ENCODE data around the gene TRAK1. TPM values are rescaled to one million over a fixed set of nuclear protein-coding genes. Genes with fewer than 3 reads are reported as not detected.

The TRAK1 gene
- total RNA-seq, 2 experiments from 2014 or later = 62.5 to 88.3 TPM

GRCh38 chr3:42216302-42216701 is 125.1 kb downstream of the TRAK1 start:
- Histone ChIP-seq H3K27ac (ENCODE audit: low read depth, low read length, poor library complexity, severe bottlenecking) (peak overlapping the region; percentile 57), H3K36me3 (ENCODE audit: insufficient read depth, low read length) (peaks cover 80% of the 10 kb centered on the region), H3K9me3 (ENCODE audit: low read length) (no peaks in the 10 kb centered on the region), H3K4me1 (ENCODE audit: insufficient read depth, low read length, poor library complexity, severe bottlenecking) (peaks cover 43% of the 10 kb centered on the region), H3K4me3 (ENCODE audit: low read depth, low read length, poor library complexity, severe bottlenecking) (peak overlapping the region; percentile 30), H4K20me1 (ENCODE audit: insufficient read depth, low read length) (no peaks in the 10 kb centered on the region), H3K9me2 (ENCODE audit: insufficient read depth, low read length) (no peaks in the 10 kb centered on the region), H2AFZ (ENCODE audit: low read length) (no peak overlapping the region), H3K79me2 (ENCODE audit: insufficient read depth, low read depth, low read length) (no peaks in the 10 kb centered on the region), H3K4me2 (ENCODE audit: low read length) (peak overlapping the region; percentile 54)
- CTCF ChIA-PET (ENCODE audit: unreplicated experiment) = interaction anchor here (0.5 to 0.9 kb wide), 2 partner anchors 18 to 26 kb away, joined by 3 read pairs; no protein-coding TSS in a partner anchor
- DNase-seq (ENCODE audit: low spot score) = peak; percentile 65
- intact Hi-C loops (cut with micrococcal nuclease; ENCODE audit: unreplicated experiment) = loop anchor here (2.0 kb wide), 1 partner anchor 24 kb away; no protein-coding TSS in a partner anchor
- TF ChIP-seq CTCF (conservative IDR thresholded peaks at IDR 0.05; ENCODE audit: low read length) = no peak
- BruUV-seq (replicated peaks) = no TSS peak
- POLR2A ChIA-PET = interaction anchor here (0.7 to 1.0 kb wide), 3 partner anchors 81 to 729 kb away, joined by 3 to 5 read pairs (median 5); no protein-coding TSS in a partner anchor

- Histone ChIP-seq H3K9me2 (ENCODE audit: insufficient read depth, low read length) (no peaks in the 10 kb centered on the region), H3K9me3 (ENCODE audit: low read length) (no peaks in the 10 kb centered on the region), H3K36me3 (ENCODE audit: insufficient read depth, low read length) (peaks cover 80% of the 10 kb centered on the region), H4K20me1 (ENCODE audit: insufficient read depth, low read length) (no peaks in the 10 kb centered on the region), H3K79me2 (ENCODE audit: insufficient read depth, low read depth, low read length) (no peaks in the 10 kb centered on the region), H3K27ac (ENCODE audit: low read depth, low read length, poor library complexity, severe bottlenecking) (peak overlapping the region; percentile 57), H3K4me2 (ENCODE audit: low read length) (peak overlapping the region; percentile 54), H3K4me3 (ENCODE audit: low read depth, low read length, poor library complexity, severe bottlenecking) (peak overlapping the region; percentile 30), H3K4me1 (ENCODE audit: insufficient read depth, low read length, poor library complexity, severe bottlenecking) (peaks cover 43% of the 10 kb centered on the region), H2AFZ (ENCODE audit: low read length) (no peak overlapping the region)
- no peak for TF ChIP-seq CTCF (conservative IDR thresholded peaks at IDR 0.05; ENCODE audit: low read length)
- no peak for TF ChIP-seq EZH2phosphoT487 (IDR thresholded peaks at IDR 0.05; ENCODE audit: borderline replicate concordance, low read depth, low read length)
- ChIA-PET POLR2A (interaction anchor here (0.7 to 1.0 kb wide), 3 partner anchors 81 to 729 kb away, joined by 3 to 5 read pairs (median 5); no protein-coding TSS in a partner anchor), CTCF (ENCODE audit: unreplicated experiment) (interaction anchor here (0.5 to 0.9 kb wide), 2 partner anchors 18 to 26 kb away, joined by 3 read pairs; no protein-coding TSS in a partner anchor)
- intact Hi-C loops (cut with micrococcal nuclease; ENCODE audit: unreplicated experiment) = loop anchor here (2.0 kb wide), 1 partner anchor 24 kb away; no protein-coding TSS in a partner anchor
- no TSS peak for BruUV-seq (replicated peaks)
- peak; percentile 77 for DNase-seq (ENCODE audit: low spot score)
Measured at GRCh38 chr3:42216931-42217333, 125.8 kb downstream of the TRAK1 start.

- H3K9me3 ChIP-seq (ENCODE audit: low read length) = no peaks in the 10 kb centered on the region
- BruUV-seq (replicated peaks) = no TSS peak
- peaks cover 85% of the 10 kb centered on the region for H3K36me3 ChIP-seq (ENCODE audit: insufficient read depth, low read length)
- no peak overlapping the region for H2AFZ ChIP-seq (ENCODE audit: low read length)
- peaks cover 21% of the 10 kb centered on the region for H3K4me1 ChIP-seq (ENCODE audit: insufficient read depth, low read length, poor library complexity, severe bottlenecking)
- no peaks in the 10 kb centered on the region for H3K79me2 ChIP-seq (ENCODE audit: insufficient read depth, low read depth, low read length)
- H3K27ac ChIP-seq (ENCODE audit: low read depth, low read length, poor library complexity, severe bottlenecking) = no peak overlapping the region
- intact Hi-C loops (cut with micrococcal nuclease; ENCODE audit: unreplicated experiment) = no loop called here
- POLR2A ChIA-PET = interaction anchor here (0.5 kb wide), 1 partner anchor 11 kb away, joined by 3 read pairs; no protein-coding TSS in a partner anchor
- no peak for DNase-seq (ENCODE audit: low spot score)
- no peak overlapping the region for H3K4me2 ChIP-seq (ENCODE audit: low read length)
- no peaks in the 10 kb centered on the region for H3K9me2 ChIP-seq (ENCODE audit: insufficient read depth, low read length)
- no peak overlapping the region for H3K4me3 ChIP-seq (ENCODE audit: low read depth, low read length, poor library complexity, severe bottlenecking)
- no peak for TF ChIP-seq CTCF (conservative IDR thresholded peaks at IDR 0.05; ENCODE audit: low read length)
- TF ChIP-seq EZH2phosphoT487 (IDR thresholded peaks at IDR 0.05; ENCODE audit: borderline replicate concordance, low read depth, low read length) = no peak
- H4K20me1 ChIP-seq (ENCODE audit: insufficient read depth, low read length) = no peaks in the 10 kb centered on the region
- CTCF ChIA-PET (ENCODE audit: unreplicated experiment) = no interaction called here
Measured at GRCh38 chr3:42220436-42221121, 129.4 kb downstream of the TRAK1 start.

Data from OCI-LY7 (cell line).